ENCODE data around the gene TEX55.
"Not testable (repeated sequence)": the region's sequence is repeated elsewhere in the genome, so short reads cannot be mapped to it uniquely, and the experiment has no call there.

TEX55 gene

GRCh38 chr3:119157971-119158370 is 12.0 kb downstream of the TEX55 start:
- no peaks in the 10 kb centered on the region for H3K36me3 ChIP-seq (ENCODE audit: control insufficient read depth, insufficient read depth, low read length)
- no peak overlapping the region for H3K27ac ChIP-seq (ENCODE audit: insufficient read depth, low read depth, low read length, poor library complexity, severe bottlenecking)
- H3K27me3 ChIP-seq (ENCODE audit: control insufficient read depth, insufficient read depth, low read length, poor library complexity, severe bottlenecking): no peaks in the 10 kb centered on the region
- H3K4me1 ChIP-seq (ENCODE audit: control insufficient read depth, insufficient read depth, low read length): no peaks in the 10 kb centered on the region
- 84 to 89% methylated on average over 2 of the region's 2 CpGs for WGBS, 2 experiments
- H3K9me3 ChIP-seq (ENCODE audit: control insufficient read depth, low read length): peaks cover 2% of the 10 kb centered on the region
- H3K4me3 ChIP-seq (ENCODE audit: insufficient read depth, low read depth, low read length): no peak overlapping the region

DNA sequence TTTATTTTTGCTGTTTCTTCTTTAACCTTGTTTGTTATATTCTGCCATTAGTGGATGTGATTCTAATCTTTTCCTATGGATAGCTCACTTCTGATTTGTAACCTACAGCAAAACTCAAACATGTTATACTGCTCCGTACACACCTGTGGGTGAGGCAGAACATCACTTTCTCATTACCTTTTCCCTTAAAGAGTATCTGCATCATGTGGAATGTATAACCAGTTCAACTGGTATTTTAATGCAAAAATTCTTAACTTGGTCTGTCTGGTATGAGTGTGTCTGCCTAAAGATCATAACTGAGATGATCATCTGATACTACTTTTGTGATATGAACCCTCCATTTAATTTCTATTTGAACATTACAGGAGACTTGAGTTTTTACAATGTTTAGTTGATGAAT is 14.4 kb downstream of the TEX55 start:
- no peaks in the 10 kb centered on the region for H3K4me1 ChIP-seq (ENCODE audit: control insufficient read depth, insufficient read depth, low read length)
- H3K27me3 ChIP-seq (ENCODE audit: control insufficient read depth, insufficient read depth, low read length, poor library complexity, severe bottlenecking): no peaks in the 10 kb centered on the region
- H3K27ac ChIP-seq (ENCODE audit: insufficient read depth, low read depth, low read length, poor library complexity, severe bottlenecking): no peak overlapping the region
- WGBS, 2 experiments: 86 to 100% methylated on average over 1 of the region's 1 CpG
- no peak overlapping the region for H3K4me3 ChIP-seq (ENCODE audit: insufficient read depth, low read depth, low read length)
- H3K36me3 ChIP-seq (ENCODE audit: control insufficient read depth, insufficient read depth, low read length): no peaks in the 10 kb centered on the region
- H3K9me3 ChIP-seq (ENCODE audit: control insufficient read depth, low read length): no peaks in the 10 kb centered on the region

GRCh38 chr3:119160815-119161214 is 14.8 kb downstream of the TEX55 start:
- WGBS, 2 experiments: 76 to 80% methylated on average over 1 of the region's 1 CpG
- H3K9me3 ChIP-seq (ENCODE audit: control insufficient read depth, low read length): no peaks in the 10 kb centered on the region
- no peak overlapping the region for H3K4me3 ChIP-seq (ENCODE audit: insufficient read depth, low read depth, low read length)
- H3K4me1 ChIP-seq (ENCODE audit: control insufficient read depth, insufficient read depth, low read length): no peaks in the 10 kb centered on the region
- no peak overlapping the region for H3K27ac ChIP-seq (ENCODE audit: insufficient read depth, low read depth, low read length, poor library complexity, severe bottlenecking)
- no peaks in the 10 kb centered on the region for H3K27me3 ChIP-seq (ENCODE audit: control insufficient read depth, insufficient read depth, low read length, poor library complexity, severe bottlenecking)
- no peaks in the 10 kb centered on the region for H3K36me3 ChIP-seq (ENCODE audit: control insufficient read depth, insufficient read depth, low read length)

- no peak overlapping the region for H3K27ac ChIP-seq (ENCODE audit: insufficient read depth, low read depth, low read length, poor library complexity, severe bottlenecking)
- WGBS, 2 experiments: 79 to 93% methylated on average over 2 of the region's 2 CpGs
- no peaks in the 10 kb centered on the region for H3K27me3 ChIP-seq (ENCODE audit: control insufficient read depth, insufficient read depth, low read length, poor library complexity, severe bottlenecking)
- no peak overlapping the region for H3K4me3 ChIP-seq (ENCODE audit: insufficient read depth, low read depth, low read length)
- no peaks in the 10 kb centered on the region for H3K9me3 ChIP-seq (ENCODE audit: control insufficient read depth, low read length)
- no peaks in the 10 kb centered on the region for H3K4me1 ChIP-seq (ENCODE audit: control insufficient read depth, insufficient read depth, low read length)
- no peaks in the 10 kb centered on the region for H3K36me3 ChIP-seq (ENCODE audit: control insufficient read depth, insufficient read depth, low read length)
These were observed 15.3 kb downstream of the TEX55 start for GRCh38 chr3:119161240-119161639.

GRCh38 chr3:119164745-119165144 is 18.8 kb downstream of the TEX55 start:
- not testable (repeated sequence) for H3K9me3 ChIP-seq (ENCODE audit: control insufficient read depth, low read length); H3K36me3 ChIP-seq (ENCODE audit: control insufficient read depth, insufficient read depth, low read length); H3K27ac ChIP-seq (ENCODE audit: insufficient read depth, low read depth, low read length, poor library complexity, severe bottlenecking); H3K4me3 ChIP-seq (ENCODE audit: insufficient read depth, low read depth, low read length); H3K27me3 ChIP-seq (ENCODE audit: control insufficient read depth, insufficient read depth, low read length, poor library complexity, severe bottlenecking); H3K4me1 ChIP-seq (ENCODE audit: control insufficient read depth, insufficient read depth, low read length)
- 82 to 87% methylated on average over 9 of the region's 9 CpGs for WGBS, 2 experiments

- WGBS, 2 experiments: 90 to 98% methylated on average over 3 of the region's 3 CpGs
- Histone ChIP-seq H3K36me3 (ENCODE audit: control insufficient read depth, insufficient read depth, low read length) (no peaks in the 10 kb centered on the region), H3K4me3 (ENCODE audit: insufficient read depth, low read depth, low read length) (no peak overlapping the region), H3K27me3 (ENCODE audit: control insufficient read depth, insufficient read depth, low read length, poor library complexity, severe bottlenecking) (no peaks in the 10 kb centered on the region), H3K27ac (ENCODE audit: insufficient read depth, low read depth, low read length, poor library complexity, severe bottlenecking) (no peak overlapping the region), H3K4me1 (ENCODE audit: control insufficient read depth, insufficient read depth, low read length) (no peaks in the 10 kb centered on the region), H3K9me3 (ENCODE audit: control insufficient read depth, low read length) (no peaks in the 10 kb centered on the region)
These were observed 24.9 kb downstream of the TEX55 start for GRCh38 chr3:119170821-119171220.

DNA sequence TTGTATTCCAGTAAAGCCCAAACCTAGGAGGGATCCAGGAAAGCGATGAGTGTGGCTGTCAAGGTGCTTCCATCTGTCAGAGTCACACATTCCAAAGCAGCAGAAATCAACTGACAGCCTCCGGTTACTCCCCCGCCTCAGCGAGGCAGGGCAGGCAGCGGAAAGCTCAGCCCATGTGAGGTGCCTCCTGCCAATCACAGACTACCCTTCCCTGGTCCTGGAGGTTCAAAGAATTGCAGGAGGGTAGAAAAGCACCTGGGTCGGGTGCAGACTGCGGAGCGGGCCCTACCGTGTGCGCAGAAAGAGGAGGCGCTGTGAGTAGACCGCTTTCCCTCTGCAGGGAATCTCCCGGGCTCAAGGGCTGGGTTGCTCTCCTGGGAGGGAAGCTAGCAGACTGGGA is 27.4 kb downstream of the TEX55 start, which contains the start of gene UPK1B:
TSS of gene UPK1B (plus strand) at position 274 of the 400 bp plus-strand sequence. CDS start 13,144 bp downstream, outside the sequence.
- no peaks in the 10 kb centered on the region for H3K36me3 ChIP-seq (ENCODE audit: control insufficient read depth, insufficient read depth, low read length)
- H3K27ac ChIP-seq (ENCODE audit: insufficient read depth, low read depth, low read length, poor library complexity, severe bottlenecking): no peak within 1 kb of the TSS
- no peaks in the 10 kb centered on the region for H3K9me3 ChIP-seq (ENCODE audit: control insufficient read depth, low read length)
- WGBS, 2 experiments: 25% methylated on average over 13 of the region's 13 CpGs
- H3K27me3 ChIP-seq (ENCODE audit: control insufficient read depth, insufficient read depth, low read length, poor library complexity, severe bottlenecking): no peaks in the 10 kb centered on the region
- no peak within 1 kb of the TSS for H3K4me3 ChIP-seq (ENCODE audit: insufficient read depth, low read depth, low read length)
- no peaks in the 10 kb centered on the region for H3K4me1 ChIP-seq (ENCODE audit: control insufficient read depth, insufficient read depth, low read length)

DNA sequence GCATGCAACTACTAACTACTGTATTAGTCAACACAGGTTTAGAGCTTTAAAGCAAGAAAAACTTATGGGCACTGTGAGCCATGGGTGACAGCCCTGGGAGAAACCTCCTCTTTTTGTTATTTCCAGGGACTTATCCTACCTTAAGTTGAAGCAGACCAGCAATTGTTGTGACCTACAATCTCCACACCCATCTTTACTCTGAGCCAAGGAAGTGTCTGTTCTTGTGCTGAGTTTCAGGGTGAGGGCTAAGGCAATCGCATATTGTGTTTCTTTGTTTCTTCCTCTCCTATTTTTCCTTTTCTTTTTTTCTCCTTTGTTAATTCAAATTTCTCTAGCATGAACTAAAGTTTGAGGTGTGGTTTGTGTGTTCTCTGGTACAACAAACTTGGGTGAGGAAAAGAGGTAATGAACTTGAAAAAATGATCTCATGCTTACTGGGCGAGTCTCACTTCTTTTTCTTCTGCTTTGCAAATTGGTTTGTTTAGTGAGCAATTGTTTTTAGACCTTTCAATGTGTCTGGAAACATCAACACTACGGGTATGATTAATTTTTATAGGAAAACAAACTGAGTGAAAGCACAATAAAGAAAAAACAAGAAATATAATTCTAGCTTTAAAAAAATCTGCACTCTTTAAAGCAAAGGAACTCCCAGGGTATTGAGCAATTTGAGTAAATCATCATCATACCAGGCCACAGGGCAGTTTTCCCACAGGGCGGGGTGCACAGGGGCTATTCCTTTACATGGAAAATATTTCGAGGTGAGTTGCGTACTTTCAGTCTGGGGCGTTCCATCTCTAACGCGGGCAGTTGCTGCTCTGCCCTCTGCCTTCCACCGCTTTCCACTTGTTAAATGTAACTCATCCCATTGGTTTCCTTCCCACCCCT is 30.1 kb downstream of the TEX55 start:
- Histone ChIP-seq H3K4me3 (ENCODE audit: insufficient read depth, low read depth, low read length) (no peak overlapping the region), H3K36me3 (ENCODE audit: control insufficient read depth, insufficient read depth, low read length) (no peaks in the 10 kb centered on the region), H3K27me3 (ENCODE audit: control insufficient read depth, insufficient read depth, low read length, poor library complexity, severe bottlenecking) (no peaks in the 10 kb centered on the region), H3K27ac (ENCODE audit: insufficient read depth, low read depth, low read length, poor library complexity, severe bottlenecking) (no peak overlapping the region), H3K4me1 (ENCODE audit: control insufficient read depth, insufficient read depth, low read length) (no peaks in the 10 kb centered on the region), H3K9me3 (ENCODE audit: control insufficient read depth, low read length) (no peaks in the 10 kb centered on the region)
- 95 to 97% methylated on average over 9 of the region's 10 CpGs for WGBS, 2 experiments

DNA sequence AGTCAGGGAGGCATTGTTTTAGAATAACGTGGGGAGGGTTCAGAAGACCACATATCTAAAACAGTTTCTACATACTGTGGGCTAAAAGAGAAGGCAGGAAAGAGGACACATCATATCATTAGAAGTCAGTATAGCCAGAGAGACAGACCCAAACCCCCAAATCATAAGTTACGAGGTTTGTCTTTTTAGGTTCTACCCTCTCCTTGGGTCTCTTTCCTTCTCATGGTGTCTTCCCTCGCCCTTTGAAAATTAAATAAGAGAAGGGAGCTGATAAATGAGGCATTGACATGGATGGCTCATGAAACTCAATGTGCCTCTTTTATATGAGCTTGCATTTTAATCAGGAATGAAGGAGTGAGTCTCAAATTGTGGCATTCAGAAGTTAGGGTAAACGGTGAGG is 30.8 kb downstream of the TEX55 start:
- H3K27ac ChIP-seq (ENCODE audit: insufficient read depth, low read depth, low read length, poor library complexity, severe bottlenecking): no peak overlapping the region
- H3K4me1 ChIP-seq (ENCODE audit: control insufficient read depth, insufficient read depth, low read length): no peaks in the 10 kb centered on the region
- H3K36me3 ChIP-seq (ENCODE audit: control insufficient read depth, insufficient read depth, low read length): no peaks in the 10 kb centered on the region
- 83 to 94% methylated on average over 3 to 4 of the region's 4 CpGs for WGBS, 2 experiments
- H3K27me3 ChIP-seq (ENCODE audit: control insufficient read depth, insufficient read depth, low read length, poor library complexity, severe bottlenecking): no peaks in the 10 kb centered on the region
- H3K4me3 ChIP-seq (ENCODE audit: insufficient read depth, low read depth, low read length): no peak overlapping the region
- H3K9me3 ChIP-seq (ENCODE audit: control insufficient read depth, low read length): no peaks in the 10 kb centered on the region

DNA sequence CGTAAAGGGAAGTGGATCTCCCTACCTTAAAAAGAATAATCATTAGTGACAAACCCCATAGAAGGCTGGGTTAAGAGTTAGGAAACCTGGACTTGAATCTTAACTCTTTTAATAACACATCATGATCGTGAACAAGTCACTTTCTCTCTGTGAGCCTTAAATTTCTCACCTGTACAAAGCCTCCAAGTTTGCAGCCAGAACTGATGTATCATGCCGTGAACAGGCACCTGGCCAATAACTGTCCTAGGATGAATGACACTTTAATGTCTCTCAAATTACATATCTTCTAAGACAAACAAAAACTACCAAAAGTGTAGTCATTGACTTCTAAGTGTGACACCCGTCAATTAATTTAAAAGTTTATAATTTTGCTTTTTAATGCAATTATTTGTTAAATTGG is 31.4 kb downstream of the TEX55 start:
- H3K27me3 ChIP-seq (ENCODE audit: control insufficient read depth, insufficient read depth, low read length, poor library complexity, severe bottlenecking): no peaks in the 10 kb centered on the region
- whole genome bisulfite sequencing, 2 experiments: 84 to 87% methylated on average over 3 to 4 of the region's 4 CpGs
- H3K4me1 ChIP-seq (ENCODE audit: control insufficient read depth, insufficient read depth, low read length): no peaks in the 10 kb centered on the region
- no peak overlapping the region for H3K27ac ChIP-seq (ENCODE audit: insufficient read depth, low read depth, low read length, poor library complexity, severe bottlenecking)
- H3K36me3 ChIP-seq (ENCODE audit: control insufficient read depth, insufficient read depth, low read length): no peaks in the 10 kb centered on the region
- no peak overlapping the region for H3K4me3 ChIP-seq (ENCODE audit: insufficient read depth, low read depth, low read length)
- no peaks in the 10 kb centered on the region for H3K9me3 ChIP-seq (ENCODE audit: control insufficient read depth, low read length)
